ENCODE data around the gene GRIK4. TPM values are rescaled to one million over a fixed set of nuclear protein-coding genes. Genes with fewer than 3 reads are reported as not detected.

The GRIK4 gene
- total RNA-seq, 2 experiments from 2014 or later = 0.06 TPM; not detected in 1

DNA sequence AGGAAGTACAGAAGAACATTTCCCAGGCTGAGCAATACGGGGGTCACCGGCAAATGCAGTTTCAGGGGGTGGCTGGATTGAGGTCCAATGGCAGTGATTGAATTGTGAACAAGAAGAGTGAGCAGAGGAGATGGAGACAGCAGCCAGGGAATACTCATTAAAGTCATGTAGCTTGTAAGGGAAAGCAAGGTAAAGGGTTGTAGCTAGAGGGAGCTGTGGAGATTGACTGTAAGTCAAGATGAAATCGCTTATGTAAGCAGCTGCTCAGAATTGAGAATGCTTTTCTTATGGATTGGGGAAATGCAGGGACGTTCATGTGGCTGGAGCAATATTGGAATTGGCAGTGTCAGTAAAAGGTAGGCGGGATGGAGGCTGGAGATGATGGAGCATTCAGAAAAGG is 401.0 kb downstream of the GRIK4 start:
- H3K4me1 ChIP-seq (ENCODE audit: insufficient read depth, low read length, poor library complexity, severe bottlenecking) = no peaks in the 10 kb centered on the region
- no peaks in the 10 kb centered on the region for H3K9me3 ChIP-seq (ENCODE audit: low read length)
- H3K4me3 ChIP-seq (ENCODE audit: low read depth, low read length, poor library complexity, severe bottlenecking) = no peak overlapping the region
- no peaks in the 10 kb centered on the region for H4K20me1 ChIP-seq (ENCODE audit: insufficient read depth, low read length)
- no peaks in the 10 kb centered on the region for H3K79me2 ChIP-seq (ENCODE audit: insufficient read depth, low read depth, low read length)
- BruUV-seq (replicated peaks) = no TSS peak
- H3K4me2 ChIP-seq (ENCODE audit: low read length) = no peak overlapping the region
- intact Hi-C loops (cut with micrococcal nuclease; ENCODE audit: unreplicated experiment) = loop anchor here (1.0 to 2.0 kb wide), 2 partner anchors 16 to 40 kb away; no protein-coding TSS in a partner anchor
- H3K36me3 ChIP-seq (ENCODE audit: insufficient read depth, low read length) = no peaks in the 10 kb centered on the region
- H3K27ac ChIP-seq (ENCODE audit: low read depth, low read length, poor library complexity, severe bottlenecking) = no peak overlapping the region
- TF ChIP-seq, protein P1, sequence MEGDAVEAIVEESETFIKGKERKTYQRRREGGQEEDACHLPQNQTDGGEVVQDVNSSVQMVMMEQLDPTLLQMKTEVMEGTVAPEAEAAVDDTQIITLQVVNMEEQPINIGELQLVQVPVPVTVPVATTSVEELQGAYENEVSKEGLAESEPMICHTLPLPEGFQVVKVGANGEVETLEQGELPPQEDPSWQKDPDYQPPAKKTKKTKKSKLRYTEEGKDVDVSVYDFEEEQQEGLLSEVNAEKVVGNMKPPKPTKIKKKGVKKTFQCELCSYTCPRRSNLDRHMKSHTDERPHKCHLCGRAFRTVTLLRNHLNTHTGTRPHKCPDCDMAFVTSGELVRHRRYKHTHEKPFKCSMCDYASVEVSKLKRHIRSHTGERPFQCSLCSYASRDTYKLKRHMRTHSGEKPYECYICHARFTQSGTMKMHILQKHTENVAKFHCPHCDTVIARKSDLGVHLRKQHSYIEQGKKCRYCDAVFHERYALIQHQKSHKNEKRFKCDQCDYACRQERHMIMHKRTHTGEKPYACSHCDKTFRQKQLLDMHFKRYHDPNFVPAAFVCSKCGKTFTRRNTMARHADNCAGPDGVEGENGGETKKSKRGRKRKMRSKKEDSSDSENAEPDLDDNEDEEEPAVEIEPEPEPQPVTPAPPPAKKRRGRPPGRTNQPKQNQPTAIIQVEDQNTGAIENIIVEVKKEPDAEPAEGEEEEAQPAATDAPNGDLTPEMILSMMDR (conservative IDR thresholded peaks at IDR 0.05; ENCODE audit: low read length) = peak; percentile 72
- no peak for TF ChIP-seq EZH2phosphoT487 (IDR thresholded peaks at IDR 0.05; ENCODE audit: borderline replicate concordance, low read depth, low read length)
- H3K9me2 ChIP-seq (ENCODE audit: insufficient read depth, low read length) = no peaks in the 10 kb centered on the region
- POLR2A ChIA-PET = interaction anchor here (1.2 to 1.6 kb wide), 2 partner anchors 10 to 15 kb away, joined by 4 read pairs; no protein-coding TSS in a partner anchor
- peak; percentile 46 for DNase-seq (ENCODE audit: low spot score)
- no peak overlapping the region for H2AFZ ChIP-seq (ENCODE audit: low read length)
- CTCF ChIA-PET (ENCODE audit: unreplicated experiment) = interaction anchor here (2.2 kb wide), 1 partner anchor 16 kb away, joined by 9 read pairs; no protein-coding TSS in a partner anchor

DNA sequence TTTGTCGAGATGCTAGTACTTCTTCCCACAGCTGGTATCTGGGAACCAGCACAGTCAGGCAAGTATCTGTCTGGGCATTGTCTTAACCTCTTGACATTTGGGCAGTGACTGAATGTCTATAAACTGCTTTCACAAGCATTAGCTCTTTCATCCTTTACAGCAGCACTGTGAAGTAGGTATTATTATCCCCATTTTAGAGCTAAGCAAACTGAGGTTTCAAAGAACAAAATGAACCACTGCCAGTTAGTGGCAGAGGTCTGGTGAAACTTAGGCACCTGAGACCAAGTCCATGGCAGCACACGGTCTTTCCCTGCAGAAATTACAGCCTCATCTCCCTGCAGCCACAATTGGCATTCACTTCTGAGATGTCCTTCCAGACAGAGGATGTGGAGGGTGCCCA is 401.4 kb downstream of the GRIK4 start:
- Histone ChIP-seq H3K27ac (ENCODE audit: low read depth, low read length, poor library complexity, severe bottlenecking) (no peak overlapping the region), H4K20me1 (ENCODE audit: insufficient read depth, low read length) (no peaks in the 10 kb centered on the region), H3K79me2 (ENCODE audit: insufficient read depth, low read depth, low read length) (no peaks in the 10 kb centered on the region), H3K9me3 (ENCODE audit: low read length) (no peaks in the 10 kb centered on the region), H2AFZ (ENCODE audit: low read length) (no peak overlapping the region), H3K9me2 (ENCODE audit: insufficient read depth, low read length) (no peaks in the 10 kb centered on the region), H3K4me3 (ENCODE audit: low read depth, low read length, poor library complexity, severe bottlenecking) (no peak overlapping the region), H3K36me3 (ENCODE audit: insufficient read depth, low read length) (no peaks in the 10 kb centered on the region), H3K4me2 (ENCODE audit: low read length) (no peak overlapping the region), H3K4me1 (ENCODE audit: insufficient read depth, low read length, poor library complexity, severe bottlenecking) (peaks cover 1% of the 10 kb centered on the region)
- intact Hi-C loops (cut with micrococcal nuclease; ENCODE audit: unreplicated experiment) = loop anchor here (1.0 to 2.0 kb wide), 2 partner anchors 16 to 39 kb away; no protein-coding TSS in a partner anchor
- no peak for DNase-seq (ENCODE audit: low spot score)
- ChIA-PET CTCF (ENCODE audit: unreplicated experiment) (interaction anchor here (0.6 to 2.2 kb wide), 3 partner anchors 16 to 575 kb away, joined by 3 to 9 read pairs (median 3); no protein-coding TSS in a partner anchor), POLR2A (interaction anchor here (0.7 to 1.6 kb wide), 4 partner anchors 9 to 14 kb away, joined by 3 to 4 read pairs (median 4); no protein-coding TSS in a partner anchor)
- TF ChIP-seq, protein P1 (conservative IDR thresholded peaks at IDR 0.05; ENCODE audit: low read length) = 0 out of 2 replicates have a peak, but pooled peaks have one; percentile 22
- TF ChIP-seq EZH2phosphoT487 (IDR thresholded peaks at IDR 0.05; ENCODE audit: borderline replicate concordance, low read depth, low read length) = no peak
- BruUV-seq (replicated peaks) = no TSS peak

GRCh38 chr11:120914021-120914420 is 402.5 kb downstream of the GRIK4 start:
- Histone ChIP-seq H3K27ac (ENCODE audit: low read depth, low read length, poor library complexity, severe bottlenecking) (no peak overlapping the region), H3K9me3 (ENCODE audit: low read length) (no peaks in the 10 kb centered on the region), H3K9me2 (ENCODE audit: insufficient read depth, low read length) (no peaks in the 10 kb centered on the region), H3K36me3 (ENCODE audit: insufficient read depth, low read length) (no peaks in the 10 kb centered on the region), H3K4me3 (ENCODE audit: low read depth, low read length, poor library complexity, severe bottlenecking) (no peak overlapping the region), H3K79me2 (ENCODE audit: insufficient read depth, low read depth, low read length) (no peaks in the 10 kb centered on the region), H3K4me2 (ENCODE audit: low read length) (no peak overlapping the region), H4K20me1 (ENCODE audit: insufficient read depth, low read length) (no peaks in the 10 kb centered on the region), H3K4me1 (ENCODE audit: insufficient read depth, low read length, poor library complexity, severe bottlenecking) (peaks cover 5% of the 10 kb centered on the region), H2AFZ (ENCODE audit: low read length) (no peak overlapping the region)
- DNase-seq (ENCODE audit: low spot score) = no peak
- intact Hi-C loops (cut with micrococcal nuclease; ENCODE audit: unreplicated experiment) = no loop called here
- ChIA-PET POLR2A (interaction anchor here (1.0 to 1.6 kb wide), 2 partner anchors 8 to 16 kb away, joined by 3 to 4 read pairs; no protein-coding TSS in a partner anchor), CTCF (ENCODE audit: unreplicated experiment) (interaction anchor here (0.9 to 2.2 kb wide), 4 partner anchors 9 to 112 kb away, joined by 3 to 9 read pairs (median 4); no protein-coding TSS in a partner anchor)
- TF ChIP-seq, protein P1 (conservative IDR thresholded peaks at IDR 0.05; ENCODE audit: low read length) = no peak
- TF ChIP-seq EZH2phosphoT487 (IDR thresholded peaks at IDR 0.05; ENCODE audit: borderline replicate concordance, low read depth, low read length) = no peak
- BruUV-seq (replicated peaks) = no TSS peak

Measured in OCI-LY7 (cell line).